ENCODE results near the gene SYDE1. TPM values are rescaled to one million over a fixed set of nuclear protein-coding genes. Genes with fewer than 3 reads are reported as not detected.

SYDE1 gene
- total RNA-seq, 1 donor = 51.0 TPM

DNA sequence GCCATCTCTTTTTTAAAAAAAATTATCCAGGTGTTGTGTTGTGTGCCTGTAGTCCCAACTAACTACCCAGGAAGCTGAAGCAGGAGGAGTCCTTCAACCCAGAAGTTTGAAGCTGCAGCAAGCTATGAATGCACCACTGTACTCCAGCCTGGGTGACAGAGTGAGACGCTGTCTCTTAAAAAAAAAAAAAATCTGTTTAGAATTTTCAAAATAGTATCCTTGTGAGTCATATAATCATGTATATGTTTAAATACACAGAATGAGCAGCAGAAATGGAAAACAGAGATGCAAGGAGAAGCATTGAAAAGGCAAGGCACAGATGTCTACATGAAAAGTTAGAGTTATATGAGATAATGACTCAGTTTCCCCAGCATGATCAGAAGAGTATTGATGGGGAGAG lies 31.2 kb downstream of the SYDE1 start:
- TF ChIP-seq, protein P1, sequence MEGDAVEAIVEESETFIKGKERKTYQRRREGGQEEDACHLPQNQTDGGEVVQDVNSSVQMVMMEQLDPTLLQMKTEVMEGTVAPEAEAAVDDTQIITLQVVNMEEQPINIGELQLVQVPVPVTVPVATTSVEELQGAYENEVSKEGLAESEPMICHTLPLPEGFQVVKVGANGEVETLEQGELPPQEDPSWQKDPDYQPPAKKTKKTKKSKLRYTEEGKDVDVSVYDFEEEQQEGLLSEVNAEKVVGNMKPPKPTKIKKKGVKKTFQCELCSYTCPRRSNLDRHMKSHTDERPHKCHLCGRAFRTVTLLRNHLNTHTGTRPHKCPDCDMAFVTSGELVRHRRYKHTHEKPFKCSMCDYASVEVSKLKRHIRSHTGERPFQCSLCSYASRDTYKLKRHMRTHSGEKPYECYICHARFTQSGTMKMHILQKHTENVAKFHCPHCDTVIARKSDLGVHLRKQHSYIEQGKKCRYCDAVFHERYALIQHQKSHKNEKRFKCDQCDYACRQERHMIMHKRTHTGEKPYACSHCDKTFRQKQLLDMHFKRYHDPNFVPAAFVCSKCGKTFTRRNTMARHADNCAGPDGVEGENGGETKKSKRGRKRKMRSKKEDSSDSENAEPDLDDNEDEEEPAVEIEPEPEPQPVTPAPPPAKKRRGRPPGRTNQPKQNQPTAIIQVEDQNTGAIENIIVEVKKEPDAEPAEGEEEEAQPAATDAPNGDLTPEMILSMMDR (IDR thresholded peaks at IDR 0.05; ENCODE audit: insufficient read depth, low read depth, low read length) = no peak
- H3K4me3 ChIP-seq (ENCODE audit: low read depth, low read length) = no peak overlapping the region
- DNase-seq (ENCODE audit: low read depth) = peak; percentile 30

DNA sequence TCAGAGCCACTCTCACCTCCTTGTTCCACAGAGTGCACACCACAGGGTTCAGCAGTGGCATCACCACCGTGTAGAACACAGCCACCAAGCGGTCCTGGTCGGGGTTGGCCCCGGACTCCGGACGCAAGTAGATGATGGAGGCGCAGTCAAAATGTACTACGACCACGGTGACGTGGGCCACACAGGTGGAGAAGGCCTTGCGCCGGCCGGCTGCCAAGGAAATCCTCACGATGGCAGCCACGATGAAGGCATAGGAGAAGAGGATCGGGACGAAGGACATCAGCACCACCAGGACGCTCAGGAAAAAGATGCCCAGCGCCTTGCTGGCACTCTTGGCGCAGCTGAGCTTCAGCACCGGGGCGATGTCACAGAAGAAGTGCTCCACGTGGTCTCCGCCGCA lies 33.9 kb downstream of the SYDE1 start:
- no peak for DNase-seq (ENCODE audit: low read depth)
- no peak overlapping the region for H3K4me3 ChIP-seq (ENCODE audit: low read depth, low read length)
- TF ChIP-seq, protein P1 (IDR thresholded peaks at IDR 0.05; ENCODE audit: insufficient read depth, low read depth, low read length) = no peak

DNA sequence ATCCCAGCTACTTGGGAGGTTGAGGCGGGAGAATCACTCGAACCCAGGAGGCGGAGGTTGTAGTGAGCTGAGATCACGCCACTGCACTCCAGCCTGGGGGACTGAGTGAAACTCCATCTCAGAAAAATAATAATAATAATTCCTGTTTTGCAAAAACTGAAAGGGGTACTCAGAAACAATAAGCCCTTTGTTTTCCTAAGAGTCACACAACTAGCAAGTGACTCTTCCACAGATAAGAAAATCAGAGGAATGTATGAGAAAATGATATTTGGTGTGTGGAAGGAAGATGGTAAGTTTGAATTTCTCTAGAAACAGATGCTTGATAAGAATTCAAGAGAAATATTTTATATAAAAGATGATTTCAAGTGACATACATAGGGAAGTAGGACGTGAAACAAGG lies 35.1 kb downstream of the SYDE1 start:
- TF ChIP-seq, protein P1 (IDR thresholded peaks at IDR 0.05; ENCODE audit: insufficient read depth, low read depth, low read length) = no peak
- DNase-seq (ENCODE audit: low read depth) = no peak

GRCh38 chr19:15144046-15144646 lies 36.9 kb downstream of the SYDE1 start:
- no peak overlapping the region for H3K4me3 ChIP-seq (ENCODE audit: low read depth, low read length)
- TF ChIP-seq, protein P1 (IDR thresholded peaks at IDR 0.05; ENCODE audit: insufficient read depth, low read depth, low read length) = no peak
- DNase-seq (ENCODE audit: low read depth) = no peak

More for the DNA sequence above, 35.1 kb downstream of the SYDE1 start:
- H3K4me3 ChIP-seq (ENCODE audit: low read depth, low read length) = no peak overlapping the region

GRCh38 chr19:15147090-15147489 lies 39.9 kb downstream of the SYDE1 start:
- no peak for DNase-seq (ENCODE audit: low read depth)
- TF ChIP-seq, protein P1 (IDR thresholded peaks at IDR 0.05; ENCODE audit: insufficient read depth, low read depth, low read length) = no peak
- no peak overlapping the region for H3K4me3 ChIP-seq (ENCODE audit: low read depth, low read length)

GRCh38 chr19:15149737-15150136 lies 42.5 kb downstream of the SYDE1 start:
- TF ChIP-seq, protein P1 (IDR thresholded peaks at IDR 0.05; ENCODE audit: insufficient read depth, low read depth, low read length) = no peak
- no peak overlapping the region for H3K4me3 ChIP-seq (ENCODE audit: low read depth, low read length)
- no peak for DNase-seq (ENCODE audit: low read depth)
